ENCODE data around the gene ARHGEF40.

- TF ChIP-seq CTCF (IDR thresholded peaks at IDR 0.05) (no peak), POLR2AphosphoS5 (IDR thresholded peaks at IDR 0.05) (no peak), POLR2A (IDR thresholded peaks at IDR 0.05) (no peak)
Observed at GRCh38 chr14:21084396-21084795, 14.3 kb downstream of the ARHGEF40 start.
